SU-DHL-6 (cell line): Measurements from ENCODE around the gene VWA2.

Source experiments
- H2AFZ ChIP-seq: fragments of 200-600 bp; sonication (generic); 2 replicates; pipeline ENCODE4 v1.6.1; 2014; ENCODE audit warnings: low read depth, mild to moderate bottlenecking, moderate library complexity, mixed read lengths, antibody characterized with exemption, low read length; ENCODE audit not compliant: severe bottlenecking
- H3F3A ChIP-seq: fragments of 200-600 bp; shearing (Covaris generic); 2 replicates; pipeline ENCODE4 v1.6.0; 2016; ENCODE audit warnings: antibody characterized with exemption, mild to moderate bottlenecking; ENCODE audit not compliant: insufficient read depth
- H3K27ac ChIP-seq: fragments of 200-600 bp; sonication (generic); 2 replicates; pipeline ENCODE4 v1.5.1; 2016; ENCODE audit warnings: low read depth, mild to moderate bottlenecking, low read length, moderate library complexity, mixed read lengths
- H3K27me3 ChIP-seq: fragments of 200-600 bp; sonication (generic), shearing (Covaris generic); 2 replicates; pipeline ENCODE4 v1.6.0; 2014; ENCODE audit warnings: mild to moderate bottlenecking, low read length
- H3K36me3 ChIP-seq: fragments of 200-600 bp; sonication (generic); 2 replicates; pipeline ENCODE4 v1.6.1; 2014; ENCODE audit warnings: mild to moderate bottlenecking, low read length, mixed read lengths
- H3K4me2 ChIP-seq: fragments of 300-600, 200-600 bp; shearing (Covaris generic), sonication (generic); 2 replicates; pipeline ENCODE4 v1.6.0; 2014; ENCODE audit warnings: low read length, low read depth, mild to moderate bottlenecking; ENCODE audit not compliant: poor library complexity, severe bottlenecking
- H3K4me3 ChIP-seq: fragments of 200-600 bp; sonication (generic); 2 replicates; pipeline ENCODE4 v1.5.1; 2014; ENCODE audit warnings: antibody characterized with exemption, low read length, mild to moderate bottlenecking, mixed read lengths; ENCODE audit not compliant: insufficient read depth, poor library complexity, severe bottlenecking
- H3K79me2 ChIP-seq: fragments of 200-600 bp; sonication (generic); 2 replicates; pipeline ENCODE4 v1.6.1; 2014; ENCODE audit warnings: mild to moderate bottlenecking, low read length, moderate library complexity; ENCODE audit not compliant: insufficient read depth
- H3K9ac ChIP-seq: fragments of 200-600 bp; sonication (generic); 2 replicates; pipeline ENCODE4 v1.7.0; 2014; ENCODE audit warnings: mild to moderate bottlenecking, low read length
- H3K9me2 ChIP-seq: fragments of 200-600 bp; sonication (generic); replicated peaks from 2 replicates; pipeline ENCODE4 v1.6.1; 2014; ENCODE audit warnings: low read length; ENCODE audit not compliant: insufficient read depth
- H3K9me3 ChIP-seq: fragments of 200-600 bp; sonication (generic); 2 replicates; pipeline ENCODE4 v1.6.1; 2014; ENCODE audit warnings: low read length, mixed read lengths; ENCODE audit not compliant: insufficient read depth
- H4K20me1 ChIP-seq: fragments of 200-600 bp; sonication (generic); 2 replicates; pipeline ENCODE4 v1.6.1; 2014; ENCODE audit warnings: low read depth, mild to moderate bottlenecking, antibody characterized with exemption, low read length, moderate library complexity, mixed read lengths
- CTCF ChIP-seq: fragments of 200-600 bp; sonication (generic); IDR thresholded peaks from one replicate; pipeline ENCODE4 v1.5.1; 2017; ENCODE audit warnings: antibody characterized with exemption, mild to moderate bottlenecking, low read length, moderate library complexity; ENCODE audit not compliant: insufficient read depth, poor library complexity, severe bottlenecking
- EZH2phosphoT487 ChIP-seq: fragments of 200-600 bp; sonication (generic), shearing (Covaris generic); conservative IDR thresholded peaks from 2 replicates; pipeline ENCODE4 v1.6.1; 2018; ENCODE audit warnings: mild to moderate bottlenecking, antibody characterized with exemption, low read length, moderate library complexity, mixed read lengths

Gene VWA2

GRCh38 chr10:114255227-114255626, 16.2 kb downstream of the VWA2 start:
- H3K9ac ChIP-seq: no peak overlapping the region
- H3K9me3 ChIP-seq: no peaks in the 10 kb centered on the region
- no peaks in the 10 kb centered on the region for H4K20me1 ChIP-seq
- no peaks in the 10 kb centered on the region for H3K79me2 ChIP-seq
- H3F3A ChIP-seq: no peaks in the 10 kb centered on the region
- H3K9me2 ChIP-seq: no peaks in the 10 kb centered on the region
- no peaks in the 10 kb centered on the region for H3K27me3 ChIP-seq
- H2AFZ ChIP-seq: no peak overlapping the region
- H3K36me3 ChIP-seq: no peaks in the 10 kb centered on the region
- no peak overlapping the region for H3K4me2 ChIP-seq
- H3K27ac ChIP-seq: no peak overlapping the region
- TF ChIP-seq EZH2phosphoT487 (no peak), CTCF (no peak)
- H3K4me3 ChIP-seq: no peak overlapping the region

- no peak overlapping the region for H3K4me2 ChIP-seq
- no peak overlapping the region for H3K9ac ChIP-seq
- TF ChIP-seq EZH2phosphoT487 (no peak), CTCF (no peak)
These were observed 17.1 kb downstream of the VWA2 start for GRCh38 chr10:114256008-114256765.

GRCh38 chr10:114256822-114257221, 17.8 kb downstream of the VWA2 start:
- Histone ChIP-seq H3K4me3 (no peak overlapping the region), H3K9ac (no peak overlapping the region), H3K4me2 (no peak overlapping the region)

More at GRCh38 chr10:114256008-114256765, 17.1 kb downstream of the VWA2 start:
- Histone ChIP-seq H3K27me3 (no peaks in the 10 kb centered on the region), H3K9me2 (no peaks in the 10 kb centered on the region), H2AFZ (no peak overlapping the region), H3K27ac (no peak overlapping the region), H3K79me2 (no peaks in the 10 kb centered on the region), H4K20me1 (no peaks in the 10 kb centered on the region), H3F3A (no peaks in the 10 kb centered on the region), H3K9me3 (no peaks in the 10 kb centered on the region), H3K4me3 (no peak overlapping the region), H3K36me3 (no peaks in the 10 kb centered on the region)

More at GRCh38 chr10:114256822-114257221, 17.8 kb downstream of the VWA2 start:
- Histone ChIP-seq H4K20me1 (no peaks in the 10 kb centered on the region), H3K9me3 (no peaks in the 10 kb centered on the region), H2AFZ (no peak overlapping the region), H3F3A (no peaks in the 10 kb centered on the region), H3K79me2 (no peaks in the 10 kb centered on the region), H3K9me2 (no peaks in the 10 kb centered on the region), H3K27ac (no peak overlapping the region), H3K27me3 (no peaks in the 10 kb centered on the region), H3K36me3 (no peaks in the 10 kb centered on the region)
- TF ChIP-seq EZH2phosphoT487: no peak
- TF ChIP-seq CTCF: no peak
